ENCODE data around the gene ZNF106.

Gene ZNF106

DNA sequence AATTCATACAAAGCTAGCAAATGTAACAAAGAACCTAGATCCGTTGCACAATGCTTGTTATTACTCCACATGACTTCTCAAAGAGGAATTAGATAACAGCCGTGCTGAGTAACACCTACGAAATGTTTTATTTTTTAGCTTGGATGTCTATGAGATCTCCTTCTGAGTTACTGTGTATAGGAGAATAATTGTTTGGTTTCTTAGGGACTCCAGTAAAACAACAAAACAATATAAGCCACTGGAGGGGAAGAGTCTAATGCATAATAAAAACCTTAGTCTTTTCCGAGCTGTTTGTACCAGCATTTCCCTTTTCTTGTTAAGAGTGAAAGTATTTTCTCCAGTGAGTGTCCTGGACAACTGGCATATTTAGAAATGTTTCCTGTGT lies 20.1 kb upstream of the ZNF106 start:
- TF ChIP-seq FOXP2 (optimal IDR thresholded peaks at IDR 0.05; ENCODE audit: borderline replicate concordance, extremely low read depth, extremely low read length, insufficient read depth): no peak
- TF ChIP-seq, protein P1, sequence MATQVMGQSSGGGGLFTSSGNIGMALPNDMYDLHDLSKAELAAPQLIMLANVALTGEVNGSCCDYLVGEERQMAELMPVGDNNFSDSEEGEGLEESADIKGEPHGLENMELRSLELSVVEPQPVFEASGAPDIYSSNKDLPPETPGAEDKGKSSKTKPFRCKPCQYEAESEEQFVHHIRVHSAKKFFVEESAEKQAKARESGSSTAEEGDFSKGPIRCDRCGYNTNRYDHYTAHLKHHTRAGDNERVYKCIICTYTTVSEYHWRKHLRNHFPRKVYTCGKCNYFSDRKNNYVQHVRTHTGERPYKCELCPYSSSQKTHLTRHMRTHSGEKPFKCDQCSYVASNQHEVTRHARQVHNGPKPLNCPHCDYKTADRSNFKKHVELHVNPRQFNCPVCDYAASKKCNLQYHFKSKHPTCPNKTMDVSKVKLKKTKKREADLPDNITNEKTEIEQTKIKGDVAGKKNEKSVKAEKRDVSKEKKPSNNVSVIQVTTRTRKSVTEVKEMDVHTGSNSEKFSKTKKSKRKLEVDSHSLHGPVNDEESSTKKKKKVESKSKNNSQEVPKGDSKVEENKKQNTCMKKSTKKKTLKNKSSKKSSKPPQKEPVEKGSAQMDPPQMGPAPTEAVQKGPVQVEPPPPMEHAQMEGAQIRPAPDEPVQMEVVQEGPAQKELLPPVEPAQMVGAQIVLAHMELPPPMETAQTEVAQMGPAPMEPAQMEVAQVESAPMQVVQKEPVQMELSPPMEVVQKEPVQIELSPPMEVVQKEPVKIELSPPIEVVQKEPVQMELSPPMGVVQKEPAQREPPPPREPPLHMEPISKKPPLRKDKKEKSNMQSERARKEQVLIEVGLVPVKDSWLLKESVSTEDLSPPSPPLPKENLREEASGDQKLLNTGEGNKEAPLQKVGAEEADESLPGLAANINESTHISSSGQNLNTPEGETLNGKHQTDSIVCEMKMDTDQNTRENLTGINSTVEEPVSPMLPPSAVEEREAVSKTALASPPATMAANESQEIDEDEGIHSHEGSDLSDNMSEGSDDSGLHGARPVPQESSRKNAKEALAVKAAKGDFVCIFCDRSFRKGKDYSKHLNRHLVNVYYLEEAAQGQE (IDR thresholded peaks at IDR 0.05; ENCODE audit: insufficient read depth in 1 of 2, low read depth in 2 of 2, low read length in 2 of 2): no peak
- TF ChIP-seq SIN3A (IDR thresholded peaks at IDR 0.05; ENCODE audit: borderline replicate concordance, insufficient read depth, low read length): no peak
- no peak for TF ChIP-seq TAF1 (IDR thresholded peaks at IDR 0.05; ENCODE audit: borderline replicate concordance, insufficient read depth, low read length)
- no peak for TF ChIP-seq POLR2AphosphoS5 (IDR thresholded peaks at IDR 0.05; ENCODE audit: low read depth, low read length)

DNA sequence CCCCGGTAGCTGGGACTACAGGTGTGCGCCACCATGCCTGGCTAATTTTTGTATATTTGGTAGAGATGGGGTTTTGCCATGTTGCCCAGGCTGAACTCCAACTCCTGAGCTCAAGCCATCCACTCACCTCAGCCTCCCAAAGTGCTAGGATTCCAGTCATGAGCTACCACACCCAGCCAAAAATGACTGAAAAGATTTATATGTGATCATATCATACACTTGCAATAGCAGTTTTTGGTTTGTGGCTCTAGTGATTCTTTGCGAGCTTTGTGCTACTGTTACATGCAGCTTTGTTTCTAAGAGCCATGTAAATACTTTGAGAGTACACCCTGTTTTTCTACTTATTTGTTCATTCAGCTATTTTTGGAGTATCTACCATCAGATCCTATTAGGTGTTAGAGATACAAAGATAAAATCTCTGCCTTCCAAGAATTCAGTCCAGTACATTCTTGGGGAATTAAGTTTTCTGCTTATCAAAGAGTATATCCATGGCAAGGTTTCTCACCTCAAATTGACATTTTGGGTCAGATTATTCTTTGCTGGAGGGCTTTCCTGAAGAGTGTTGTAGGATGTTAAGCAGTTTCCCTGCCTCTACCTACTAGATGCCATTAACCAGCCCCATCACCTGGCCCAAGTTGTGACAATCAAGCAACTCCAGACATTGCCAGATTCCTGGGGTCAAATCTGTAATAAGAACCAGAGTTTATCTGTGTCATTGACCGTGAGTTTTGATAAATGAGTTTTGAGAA lies 19.5 kb upstream of the ZNF106 start:
- no peak for TF ChIP-seq TAF1 (IDR thresholded peaks at IDR 0.05; ENCODE audit: borderline replicate concordance, insufficient read depth, low read length)
- no peak for TF ChIP-seq FOXP2 (optimal IDR thresholded peaks at IDR 0.05; ENCODE audit: borderline replicate concordance, extremely low read depth, extremely low read length, insufficient read depth)
- TF ChIP-seq, protein P1 (IDR thresholded peaks at IDR 0.05; ENCODE audit: insufficient read depth in 1 of 2, low read depth in 2 of 2, low read length in 2 of 2): no peak
- no peak for TF ChIP-seq POLR2AphosphoS5 (IDR thresholded peaks at IDR 0.05; ENCODE audit: low read depth, low read length)
- no peak for TF ChIP-seq SIN3A (IDR thresholded peaks at IDR 0.05; ENCODE audit: borderline replicate concordance, insufficient read depth, low read length)

DNA sequence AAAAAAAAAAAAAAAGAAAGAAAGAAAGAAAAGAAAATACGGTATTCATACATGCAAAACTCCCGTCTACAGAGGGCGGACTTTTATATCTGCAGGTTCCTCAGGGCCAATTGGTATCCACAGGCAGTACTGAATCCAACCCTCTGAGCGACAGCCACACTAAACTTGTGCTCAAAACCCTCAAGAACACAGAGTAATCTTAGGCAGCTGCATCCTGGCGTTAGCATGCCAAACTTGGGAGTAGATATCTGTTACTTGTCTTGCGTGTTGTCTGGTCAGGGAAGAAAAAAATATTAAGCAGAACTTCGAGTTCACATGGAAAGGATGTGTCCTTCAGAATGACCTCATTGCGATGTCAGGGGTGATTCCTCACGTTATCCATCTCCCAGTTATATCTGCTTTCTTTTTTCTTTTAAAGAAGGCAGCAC lies 17.3 kb upstream of the ZNF106 start:
- TF ChIP-seq, protein P1 (IDR thresholded peaks at IDR 0.05; ENCODE audit: insufficient read depth in 1 of 2, low read depth in 2 of 2, low read length in 2 of 2): no peak
- TF ChIP-seq FOXP2 (optimal IDR thresholded peaks at IDR 0.05; ENCODE audit: borderline replicate concordance, extremely low read depth, extremely low read length, insufficient read depth): no peak
- TF ChIP-seq TAF1 (IDR thresholded peaks at IDR 0.05; ENCODE audit: borderline replicate concordance, insufficient read depth, low read length): no peak
- no peak for TF ChIP-seq POLR2AphosphoS5 (IDR thresholded peaks at IDR 0.05; ENCODE audit: low read depth, low read length)
- no peak for TF ChIP-seq SIN3A (IDR thresholded peaks at IDR 0.05; ENCODE audit: borderline replicate concordance, insufficient read depth, low read length)

DNA sequence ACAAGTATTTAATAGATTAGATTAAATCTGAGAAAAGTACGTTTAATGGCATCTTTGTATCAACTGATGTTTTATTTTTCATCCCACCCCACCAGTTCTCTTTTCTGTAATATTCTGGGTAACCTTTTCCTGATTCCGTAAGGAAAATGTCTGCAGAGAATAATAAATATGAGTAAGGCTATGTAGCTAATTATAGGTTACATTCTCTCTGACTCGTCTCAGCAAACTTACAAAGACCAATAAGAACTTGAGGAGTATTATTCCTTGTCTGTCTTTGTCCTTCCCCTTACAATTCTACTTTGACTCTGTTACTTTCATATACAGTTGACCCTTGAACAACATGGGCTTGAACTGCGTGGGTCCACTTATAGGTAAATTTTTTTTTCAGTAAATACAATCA lies 16.6 kb upstream of the ZNF106 start:
- TF ChIP-seq POLR2AphosphoS5 (IDR thresholded peaks at IDR 0.05; ENCODE audit: low read depth, low read length) (no peak), SIN3A (IDR thresholded peaks at IDR 0.05; ENCODE audit: borderline replicate concordance, insufficient read depth, low read length) (no peak), FOXP2 (optimal IDR thresholded peaks at IDR 0.05; ENCODE audit: borderline replicate concordance, extremely low read depth, extremely low read length, insufficient read depth) (no peak), TAF1 (IDR thresholded peaks at IDR 0.05; ENCODE audit: borderline replicate concordance, insufficient read depth, low read length) (no peak)
- TF ChIP-seq, protein P1 (IDR thresholded peaks at IDR 0.05; ENCODE audit: insufficient read depth in 1 of 2, low read depth in 2 of 2, low read length in 2 of 2): no peak
